DOHH2 (cell line): Measurements from ENCODE around the gene DENND4C.

Experiments used
- H3F3A ChIP-seq: fragments of 200-600 bp; sonication (generic), shearing (Covaris generic); 2 replicates; pipeline ENCODE4 v1.6.0; 2016; ENCODE audit warnings: antibody characterized with exemption, mild to moderate bottlenecking; ENCODE audit not compliant: control insufficient read depth, insufficient read depth
- H3K27ac ChIP-seq: fragments of 200-600 bp; sonication (generic); 2 replicates; pipeline ENCODE4 v1.5.1; 2014; ENCODE audit warnings: low read depth, mild to moderate bottlenecking, low read length, moderate library complexity
- H3K27me3 ChIP-seq: fragments of 200-600 bp; sonication (generic); 2 replicates; pipeline ENCODE4 v1.6.1; 2014; ENCODE audit warnings: mild to moderate bottlenecking, low read length, mixed read lengths; ENCODE audit not compliant: control insufficient read depth
- H3K36me3 ChIP-seq: fragments of 200-600 bp; sonication (generic); 2 replicates; pipeline ENCODE4 v1.6.1; 2014; ENCODE audit warnings: mild to moderate bottlenecking, low read length, moderate library complexity, mixed read lengths; ENCODE audit not compliant: control insufficient read depth
- H3K4me1 ChIP-seq: fragments of 200-600 bp; sonication (generic); 2 replicates; pipeline ENCODE4 v1.6.1; 2014; ENCODE audit warnings: mild to moderate bottlenecking, low read length, mixed read lengths; ENCODE audit not compliant: control insufficient read depth
- H3K4me2 ChIP-seq: fragments of 200-600 bp; sonication (generic); 2 replicates; pipeline ENCODE4 v1.6.0; 2014; ENCODE audit warnings: mild to moderate bottlenecking, low read length, moderate library complexity
- H3K4me3 ChIP-seq: fragments of 200-600 bp; sonication (generic); 2 replicates; pipeline ENCODE4 v1.5.1; 2014; ENCODE audit warnings: mild to moderate bottlenecking, low read length, mixed read lengths
- H3K79me2 ChIP-seq: fragments of 200-600 bp; sonication (generic); 2 replicates; pipeline ENCODE4 v1.6.1; 2014; ENCODE audit warnings: mild to moderate bottlenecking, low read length, mixed read lengths; ENCODE audit not compliant: control insufficient read depth
- H3K9me2 ChIP-seq: fragments of 200-600 bp; sonication (generic); replicated peaks from 2 replicates; pipeline ENCODE4 v1.6.1; 2014; ENCODE audit warnings: mild to moderate bottlenecking, low read length, mixed read lengths; ENCODE audit not compliant: control insufficient read depth
- H3K9me3 ChIP-seq: fragments of 200-600 bp; sonication (generic); 2 replicates; pipeline ENCODE4 v1.6.1; 2014; ENCODE audit warnings: antibody characterized with exemption, low read length, mixed read lengths; ENCODE audit not compliant: control insufficient read depth, insufficient read depth
- H4K20me1 ChIP-seq: fragments of 200-600 bp; sonication (generic); 2 replicates; pipeline ENCODE4 v1.6.0; 2014; ENCODE audit warnings: low read depth, mild to moderate bottlenecking, antibody characterized with exemption, low read length, moderate library complexity; ENCODE audit not compliant: control insufficient read depth, insufficient read depth
- EZH2phosphoT487 ChIP-seq: fragments of 200-600 bp; sonication (generic); IDR thresholded peaks from 2 replicates; pipeline ENCODE4 v1.6.1; 2017; ENCODE audit warnings: borderline replicate concordance, mild to moderate bottlenecking, antibody characterized with exemption, low read length, moderate library complexity, mixed read lengths
- TF ChIP-seq, protein P1 (sequence below): fragments of 200-600 bp; sonication (generic); IDR thresholded peaks from one replicate; pipeline ENCODE4 v1.5.1; 2014; ENCODE audit warnings: antibody characterized with exemption, mild to moderate bottlenecking, low read depth, low read length; ENCODE audit not compliant: poor library complexity, severe bottlenecking

DENND4C gene

DNA sequence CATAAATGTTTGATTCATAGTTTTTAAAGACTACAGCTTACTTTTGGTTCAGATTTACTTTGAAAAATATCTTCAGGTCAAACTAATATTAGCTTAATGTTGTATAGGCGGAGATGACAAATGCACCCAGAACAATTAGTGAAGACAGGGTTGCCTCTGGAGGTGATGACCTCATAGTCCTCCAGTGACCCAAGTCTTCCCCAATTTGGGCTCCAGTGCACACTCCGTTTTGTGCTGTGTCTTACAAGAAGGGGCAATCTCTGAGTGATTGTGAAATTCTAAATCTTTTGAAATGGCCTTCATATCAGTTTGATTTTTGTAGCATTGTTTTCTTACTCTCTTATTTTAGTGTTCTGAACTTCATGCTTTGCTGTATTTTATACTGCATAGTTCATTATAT lies 57.6 kb downstream of the DENND4C start:
- Histone ChIP-seq H4K20me1 (no peaks in the 10 kb centered on the region), H3K27me3 (no peaks in the 10 kb centered on the region), H3K4me3 (no peak overlapping the region), H3K9me3 (no peaks in the 10 kb centered on the region), H3K9me2 (no peaks in the 10 kb centered on the region), H3K79me2 (no peaks in the 10 kb centered on the region), H3F3A (no peaks in the 10 kb centered on the region), H3K36me3 (peaks cover 10% of the 10 kb centered on the region; the same call in 1 of the 2 replicates), H3K4me2 (no peak overlapping the region), H3K4me1 (no peaks in the 10 kb centered on the region), H3K27ac (no peak overlapping the region)
- TF ChIP-seq, protein P1, sequence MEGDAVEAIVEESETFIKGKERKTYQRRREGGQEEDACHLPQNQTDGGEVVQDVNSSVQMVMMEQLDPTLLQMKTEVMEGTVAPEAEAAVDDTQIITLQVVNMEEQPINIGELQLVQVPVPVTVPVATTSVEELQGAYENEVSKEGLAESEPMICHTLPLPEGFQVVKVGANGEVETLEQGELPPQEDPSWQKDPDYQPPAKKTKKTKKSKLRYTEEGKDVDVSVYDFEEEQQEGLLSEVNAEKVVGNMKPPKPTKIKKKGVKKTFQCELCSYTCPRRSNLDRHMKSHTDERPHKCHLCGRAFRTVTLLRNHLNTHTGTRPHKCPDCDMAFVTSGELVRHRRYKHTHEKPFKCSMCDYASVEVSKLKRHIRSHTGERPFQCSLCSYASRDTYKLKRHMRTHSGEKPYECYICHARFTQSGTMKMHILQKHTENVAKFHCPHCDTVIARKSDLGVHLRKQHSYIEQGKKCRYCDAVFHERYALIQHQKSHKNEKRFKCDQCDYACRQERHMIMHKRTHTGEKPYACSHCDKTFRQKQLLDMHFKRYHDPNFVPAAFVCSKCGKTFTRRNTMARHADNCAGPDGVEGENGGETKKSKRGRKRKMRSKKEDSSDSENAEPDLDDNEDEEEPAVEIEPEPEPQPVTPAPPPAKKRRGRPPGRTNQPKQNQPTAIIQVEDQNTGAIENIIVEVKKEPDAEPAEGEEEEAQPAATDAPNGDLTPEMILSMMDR = no peak
- TF ChIP-seq EZH2phosphoT487 = no peak

- H3K27ac ChIP-seq = no peak overlapping the region
- no peak overlapping the region for H3K4me3 ChIP-seq
- no peaks in the 10 kb centered on the region for H3K9me3 ChIP-seq
- H3K27me3 ChIP-seq = no peaks in the 10 kb centered on the region
- peaks cover 15% of the 10 kb centered on the region; the same call in 1 of the 2 replicates for H3K36me3 ChIP-seq
- H3K4me1 ChIP-seq = no peaks in the 10 kb centered on the region
- no peak overlapping the region for H3K4me2 ChIP-seq
- TF ChIP-seq EZH2phosphoT487 = no peak
- TF ChIP-seq, protein P1 = no peak
- no peaks in the 10 kb centered on the region for H4K20me1 ChIP-seq
- no peaks in the 10 kb centered on the region for H3F3A ChIP-seq
- H3K79me2 ChIP-seq = no peaks in the 10 kb centered on the region
- no peaks in the 10 kb centered on the region for H3K9me2 ChIP-seq
These were observed 59.6 kb downstream of the DENND4C start for GRCh38 chr9:19290103-19290502.

DNA sequence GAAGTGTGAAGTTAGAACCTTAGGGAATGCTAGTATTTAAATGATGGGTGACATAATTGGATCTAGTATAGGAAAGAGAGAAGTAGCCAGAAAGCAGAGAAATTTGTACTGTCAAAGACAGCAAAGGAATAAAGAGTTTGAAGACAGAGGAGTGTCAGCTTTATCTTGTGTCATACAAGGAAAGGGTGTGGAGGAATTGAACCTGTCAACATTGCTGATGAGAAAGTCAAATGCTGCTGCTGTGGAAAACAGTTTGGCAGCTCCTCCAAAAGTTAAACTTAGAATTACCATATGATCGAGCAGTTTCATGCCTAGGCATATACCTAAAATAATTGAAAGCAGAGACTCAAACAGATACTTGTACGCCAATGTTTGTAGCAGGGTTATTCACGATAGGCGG lies 63.7 kb downstream of the DENND4C start:
- H3K4me1 ChIP-seq = no peaks in the 10 kb centered on the region
- no peaks in the 10 kb centered on the region for H3K9me2 ChIP-seq
- H3K36me3 ChIP-seq = peaks cover 22% of the 10 kb centered on the region
- no peaks in the 10 kb centered on the region for H3K9me3 ChIP-seq
- no peaks in the 10 kb centered on the region for H3K27me3 ChIP-seq
- H3F3A ChIP-seq = no peaks in the 10 kb centered on the region
- no peaks in the 10 kb centered on the region for H3K79me2 ChIP-seq
- no peak overlapping the region for H3K4me2 ChIP-seq
- H4K20me1 ChIP-seq = no peaks in the 10 kb centered on the region
- no peak overlapping the region for H3K27ac ChIP-seq
- no peak overlapping the region for H3K4me3 ChIP-seq
- TF ChIP-seq EZH2phosphoT487 = no peak
- TF ChIP-seq, protein P1 = no peak
